ENCODE results near the gene PLAU. TPM values are rescaled to one million over a fixed set of nuclear protein-coding genes. Genes with fewer than 3 reads are reported as not detected.

PLAU gene
- total RNA-seq, 1 donor from 2014 or later = 26.3 TPM

DNA sequence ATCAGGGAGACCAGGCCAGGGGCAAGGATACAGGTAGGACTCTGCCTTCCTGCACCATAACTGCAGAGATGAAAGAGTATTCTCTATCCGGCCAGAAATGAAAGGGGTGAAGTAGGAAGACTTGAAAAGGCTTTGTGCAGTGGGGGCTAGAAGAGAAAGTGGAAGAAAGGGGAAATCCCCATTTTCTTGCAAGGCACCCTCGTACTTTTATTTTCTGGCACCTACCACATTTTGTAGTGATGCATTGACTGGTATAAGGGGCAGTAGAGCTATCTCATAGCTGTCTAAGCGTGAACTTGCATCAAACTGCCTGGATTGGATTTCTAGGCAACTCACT is 35.8 kb upstream of the PLAU start:
- H3K4me3 ChIP-seq (ENCODE audit: low read depth, low read length) = peak overlapping the region; percentile 39
- DNase-seq (ENCODE audit: low read depth) (no peak), FAIRE-seq (no peak)
- TF ChIP-seq, protein P1, sequence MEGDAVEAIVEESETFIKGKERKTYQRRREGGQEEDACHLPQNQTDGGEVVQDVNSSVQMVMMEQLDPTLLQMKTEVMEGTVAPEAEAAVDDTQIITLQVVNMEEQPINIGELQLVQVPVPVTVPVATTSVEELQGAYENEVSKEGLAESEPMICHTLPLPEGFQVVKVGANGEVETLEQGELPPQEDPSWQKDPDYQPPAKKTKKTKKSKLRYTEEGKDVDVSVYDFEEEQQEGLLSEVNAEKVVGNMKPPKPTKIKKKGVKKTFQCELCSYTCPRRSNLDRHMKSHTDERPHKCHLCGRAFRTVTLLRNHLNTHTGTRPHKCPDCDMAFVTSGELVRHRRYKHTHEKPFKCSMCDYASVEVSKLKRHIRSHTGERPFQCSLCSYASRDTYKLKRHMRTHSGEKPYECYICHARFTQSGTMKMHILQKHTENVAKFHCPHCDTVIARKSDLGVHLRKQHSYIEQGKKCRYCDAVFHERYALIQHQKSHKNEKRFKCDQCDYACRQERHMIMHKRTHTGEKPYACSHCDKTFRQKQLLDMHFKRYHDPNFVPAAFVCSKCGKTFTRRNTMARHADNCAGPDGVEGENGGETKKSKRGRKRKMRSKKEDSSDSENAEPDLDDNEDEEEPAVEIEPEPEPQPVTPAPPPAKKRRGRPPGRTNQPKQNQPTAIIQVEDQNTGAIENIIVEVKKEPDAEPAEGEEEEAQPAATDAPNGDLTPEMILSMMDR (IDR thresholded peaks at IDR 0.05; ENCODE audit: insufficient read depth, low read length, severe bottlenecking) = no peak
- H3K36me3 ChIP-seq (ENCODE audit: control insufficient read depth, insufficient read depth, low read length) = peaks cover 3% of the 10 kb centered on the region
- no peaks in the 10 kb centered on the region for H3K27me3 ChIP-seq (ENCODE audit: control insufficient read depth, insufficient read depth, low read length)

DNA sequence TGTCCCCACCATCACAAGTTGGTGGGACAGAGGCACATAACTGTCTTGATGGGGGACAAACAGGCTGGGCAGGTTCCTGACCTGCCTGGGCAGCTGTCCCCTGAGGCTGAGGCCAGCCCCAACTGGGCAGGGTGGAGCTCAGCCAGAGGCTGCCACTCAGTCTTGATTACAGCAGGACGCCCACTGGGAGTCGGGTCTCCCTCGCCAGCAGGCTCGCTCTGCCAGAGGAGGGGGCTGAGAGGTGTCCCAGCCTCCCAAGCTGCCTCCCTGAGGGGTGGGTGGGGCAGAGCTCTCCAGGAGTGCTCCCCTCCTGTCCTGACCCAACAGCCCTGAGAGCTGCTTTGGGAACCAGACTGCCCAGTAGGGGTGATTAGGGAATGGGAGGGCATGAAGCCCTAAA is 34.8 kb upstream of the PLAU start:
- Histone ChIP-seq H3K27me3 (ENCODE audit: control insufficient read depth, insufficient read depth, low read length) (no peaks in the 10 kb centered on the region), H3K4me3 (ENCODE audit: low read depth, low read length) (no peak overlapping the region), H3K36me3 (ENCODE audit: control insufficient read depth, insufficient read depth, low read length) (no peaks in the 10 kb centered on the region)
- FAIRE-seq (no peak), DNase-seq (ENCODE audit: low read depth) (no peak)
- TF ChIP-seq, protein P1 (IDR thresholded peaks at IDR 0.05; ENCODE audit: insufficient read depth, low read length, severe bottlenecking) = no peak

DNA sequence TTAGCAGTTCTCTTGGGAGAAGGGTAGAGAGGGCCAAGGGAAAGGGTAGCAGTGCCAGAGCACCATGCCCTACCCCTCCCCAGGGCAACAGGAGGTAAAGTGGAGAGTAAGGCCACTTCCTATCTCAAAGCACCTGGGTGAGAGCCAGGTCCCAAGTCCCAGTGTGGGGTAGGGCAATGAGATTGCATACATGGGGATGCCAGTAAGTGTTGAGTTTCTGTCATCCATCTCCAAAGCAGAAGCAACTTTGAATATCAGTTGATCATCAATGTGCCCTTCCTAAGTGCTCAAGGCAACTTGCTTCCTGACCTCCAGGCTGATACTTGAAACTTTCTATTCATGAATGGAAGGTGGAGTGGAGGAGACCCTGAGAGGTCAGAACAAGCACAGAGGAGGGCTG is 34.4 kb upstream of the PLAU start:
- Histone ChIP-seq H3K4me3 (ENCODE audit: low read depth, low read length) (no peak overlapping the region), H3K36me3 (ENCODE audit: control insufficient read depth, insufficient read depth, low read length) (no peaks in the 10 kb centered on the region), H3K27me3 (ENCODE audit: control insufficient read depth, insufficient read depth, low read length) (no peaks in the 10 kb centered on the region)
- no peak for FAIRE-seq
- DNase-seq (ENCODE audit: low read depth) = no peak
- TF ChIP-seq, protein P1 (IDR thresholded peaks at IDR 0.05; ENCODE audit: insufficient read depth, low read length, severe bottlenecking) = no peak

- no peak overlapping the region for H3K4me3 ChIP-seq (ENCODE audit: low read depth, low read length)
- DNase-seq (ENCODE audit: low read depth) (peak; percentile 67), FAIRE-seq (no peak)
- TF ChIP-seq, protein P1 (IDR thresholded peaks at IDR 0.05; ENCODE audit: insufficient read depth, low read length, severe bottlenecking) = no peak
- no peaks in the 10 kb centered on the region for H3K27me3 ChIP-seq (ENCODE audit: control insufficient read depth, insufficient read depth, low read length)
- H3K36me3 ChIP-seq (ENCODE audit: control insufficient read depth, insufficient read depth, low read length) = no peaks in the 10 kb centered on the region
Measured at GRCh38 chr10:73876971-73877370, 34.0 kb upstream of the PLAU start.

GRCh38 chr10:73877533-73878160 is 33.3 kb upstream of the PLAU start:
- Histone ChIP-seq H3K27me3 (ENCODE audit: control insufficient read depth, insufficient read depth, low read length) (no peaks in the 10 kb centered on the region), H3K4me3 (ENCODE audit: low read depth, low read length) (no peak overlapping the region), H3K36me3 (ENCODE audit: control insufficient read depth, insufficient read depth, low read length) (no peaks in the 10 kb centered on the region)
- TF ChIP-seq, protein P1 (IDR thresholded peaks at IDR 0.05; ENCODE audit: insufficient read depth, low read length, severe bottlenecking) = no peak
- no peak for DNase-seq (ENCODE audit: low read depth)
- FAIRE-seq = no peak

DNA sequence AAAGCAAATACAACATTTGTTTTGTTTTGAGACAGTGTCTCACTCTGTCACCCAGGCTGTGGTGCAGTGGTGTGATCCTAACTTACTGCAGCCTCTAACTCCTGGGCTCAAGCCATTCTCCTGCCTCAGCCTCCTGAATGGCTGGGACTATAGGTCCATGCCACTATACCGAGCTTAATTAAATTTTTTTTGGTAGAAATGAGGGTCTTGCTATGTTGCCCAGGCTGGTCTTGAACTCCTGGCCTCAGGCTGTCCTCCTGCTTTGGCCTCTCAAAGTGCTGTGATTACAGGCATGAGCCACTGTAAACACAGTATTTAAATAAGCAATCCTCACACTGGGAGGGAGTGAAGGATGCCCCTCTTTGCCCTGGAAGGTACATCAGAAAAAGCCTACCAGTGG is 32.6 kb upstream of the PLAU start:
- no peak for FAIRE-seq
- TF ChIP-seq, protein P1 (IDR thresholded peaks at IDR 0.05; ENCODE audit: insufficient read depth, low read length, severe bottlenecking) = no peak
- Histone ChIP-seq H3K4me3 (ENCODE audit: low read depth, low read length) (no peak overlapping the region), H3K36me3 (ENCODE audit: control insufficient read depth, insufficient read depth, low read length) (no peaks in the 10 kb centered on the region), H3K27me3 (ENCODE audit: control insufficient read depth, insufficient read depth, low read length) (no peaks in the 10 kb centered on the region)
- DNase-seq (ENCODE audit: low read depth) = no peak

Data from bronchial epithelial cell (primary cell).